Trophoblast cell (in vitro differentiated cells and primary cell): ENCODE data around the gene ITGB1BP1.

Experiments used
- DNase-seq, 2 donors: peaks; one replicate each; pipeline ENCODE4 v3.0.0-alpha.2; 2016
- H2AFZ ChIP-seq: 2 replicates; pipeline ENCODE4 v1.6.1; 2013; ENCODE audit warnings: low read length, moderate library complexity, mild to moderate bottlenecking; ENCODE audit not compliant: insufficient read depth, poor library complexity
- H2AK5ac ChIP-seq: 2 replicates; pipeline ENCODE4 v1.6.1; 2013; ENCODE audit warnings: mild to moderate bottlenecking, low read length
- H2BK120ac ChIP-seq: 2 replicates; pipeline ENCODE4 v1.6.1; 2013; ENCODE audit warnings: low read length, mild to moderate bottlenecking, moderate library complexity; ENCODE audit not compliant: insufficient read depth, poor library complexity
- H2BK12ac ChIP-seq: 2 replicates; pipeline ENCODE4 v1.6.1; 2013; ENCODE audit warnings: mild to moderate bottlenecking, low read length, moderate library complexity
- H2BK5ac ChIP-seq: 2 replicates; pipeline ENCODE4 v1.6.1; 2013; ENCODE audit warnings: low read length, low read depth, moderate library complexity, mild to moderate bottlenecking; ENCODE audit not compliant: poor library complexity
- H3K14ac ChIP-seq: 2 replicates; pipeline ENCODE4 v1.6.1; 2013; ENCODE audit warnings: mild to moderate bottlenecking, low read length
- H3K18ac ChIP-seq: 2 replicates; pipeline ENCODE4 v1.6.1; 2013; ENCODE audit warnings: mild to moderate bottlenecking, low read length
- H3K23ac ChIP-seq: 2 replicates; pipeline ENCODE4 v1.6.1; 2013; ENCODE audit warnings: low read length
- H3K27ac ChIP-seq: 2 replicates; pipeline ENCODE4 v1.5.1; 2013; ENCODE audit warnings: low read depth, mild to moderate bottlenecking, inconsistent platforms, low read length, moderate library complexity
- H3K27me3 ChIP-seq: 2 replicates; pipeline ENCODE4 v1.6.1; 2013; ENCODE audit warnings: inconsistent platforms, mild to moderate bottlenecking, low read length, moderate library complexity; ENCODE audit not compliant: insufficient read depth
- H3K36me3 ChIP-seq, 2 experiments: 1 replicate in 1 of 2; 2 replicates in 1 of 2; pipeline ENCODE4 v1.6.1; 2013; ENCODE audit warnings: low read length in 2 of 2, mild to moderate bottlenecking in 2 of 2, moderate library complexity in 1 of 2; ENCODE audit not compliant: insufficient read depth in 2 of 2, control insufficient read depth in 1 of 2
- H3K4ac ChIP-seq: 2 replicates; pipeline ENCODE4 v1.6.1; 2013; ENCODE audit warnings: low read depth, mild to moderate bottlenecking, low read length, moderate library complexity
- H3K4me1 ChIP-seq, 2 experiments: 1 replicate in 1 of 2; 2 replicates in 1 of 2; pipeline ENCODE4 v1.6.1; 2013; ENCODE audit warnings: low read length in 2 of 2, mild to moderate bottlenecking in 2 of 2, moderate library complexity in 1 of 2; ENCODE audit not compliant: insufficient read depth in 2 of 2, control insufficient read depth in 1 of 2
- H3K4me2 ChIP-seq: 2 replicates; pipeline ENCODE4 v1.6.1; 2013; ENCODE audit warnings: inconsistent platforms, mild to moderate bottlenecking, low read length, moderate library complexity
- H3K4me3 ChIP-seq: 2 replicates; pipeline ENCODE4 v1.5.1; 2013; ENCODE audit warnings: mild to moderate bottlenecking, low read depth, low read length, inconsistent platforms
- H3K79me1 ChIP-seq: one replicate; pipeline ENCODE4 v1.6.1; 2013; ENCODE audit warnings: low read length
- H3K79me2 ChIP-seq: 2 replicates; pipeline ENCODE4 v1.6.1; 2013; ENCODE audit warnings: low read length, mild to moderate bottlenecking; ENCODE audit not compliant: control insufficient read depth, insufficient read depth, poor library complexity
- H3K9ac ChIP-seq: 2 replicates; pipeline ENCODE4 v1.6.1; 2013; ENCODE audit warnings: mild to moderate bottlenecking, low read length
- H3K9me3 ChIP-seq: 2 replicates; pipeline ENCODE4 v1.6.1; 2013; ENCODE audit warnings: low read depth, mild to moderate bottlenecking, control low read depth, inconsistent platforms, low read length; ENCODE audit not compliant: insufficient read depth
- H4K12ac ChIP-seq: 2 replicates; pipeline ENCODE4 v1.6.1; 2013; ENCODE audit warnings: low read depth, mild to moderate bottlenecking, low read length, moderate library complexity
- H4K8ac ChIP-seq: 2 replicates; pipeline ENCODE4 v1.6.1; 2013; ENCODE audit warnings: low read depth, mild to moderate bottlenecking, low read length, moderate library complexity
- H4K91ac ChIP-seq: one replicate; pipeline ENCODE4 v1.6.1; 2013; ENCODE audit warnings: low read depth, mild to moderate bottlenecking, low read length, moderate library complexity
- WGBS: extraction: QIAGEN DNeasy Blood & Tissue Kit; methylation state at CpG from one replicate; pipeline ENCODE4 v1.1.7; 2013; ENCODE audit warnings: missing lambda C conversion rate; ENCODE audit not compliant: insufficient read length, insufficient coverage; ENCODE audit errors: extremely low coverage; 5-methylcytosine and 5-hydroxymethylcytosine counted together

The ITGB1BP1 gene

GRCh38 chr2:9360110-9360509 is 63.2 kb downstream of the ITGB1BP1 start:
- no CpG with 5 or more reads among the region's 1 CpG for WGBS
- DNase-seq = no peak
- H3K14ac ChIP-seq = no peak overlapping the region

GRCh38 chr2:9359463-9359862 is 63.9 kb downstream of the ITGB1BP1 start:
- Histone ChIP-seq H3K79me2 (no peaks in the 10 kb centered on the region), H3K79me1 (no peaks in the 10 kb centered on the region), H2AFZ (no peak overlapping the region), H2BK12ac (no peak overlapping the region), H3K9ac (no peak overlapping the region), H2BK5ac (no peak overlapping the region), H4K91ac (no peak overlapping the region), H3K4me2 (no peak overlapping the region), H4K8ac (no peak overlapping the region), H3K36me3 (peaks cover 7 to 41% of the 10 kb centered on the region in 2 experiments), H3K27me3 (no peaks in the 10 kb centered on the region), H2BK120ac (no peak overlapping the region), H3K14ac (no peak overlapping the region), H3K4me1 (no peaks in the 10 kb centered on the region), H3K4me3 (no peak overlapping the region), H2AK5ac (no peak overlapping the region), H3K9me3 (no peaks in the 10 kb centered on the region), H3K4ac (no peak overlapping the region), H3K18ac (no peak overlapping the region), H4K12ac (no peak overlapping the region), H3K27ac (no peak overlapping the region), H3K23ac (no peak overlapping the region)
- no peak for DNase-seq
- WGBS = no CpG with 5 or more reads among the region's 4 CpGs

More at GRCh38 chr2:9360110-9360509, 63.2 kb downstream of the ITGB1BP1 start:
- Histone ChIP-seq H4K12ac (no peak overlapping the region), H3K9ac (no peak overlapping the region), H3K18ac (no peak overlapping the region), H3K4me1 (peaks cover 2% of the 10 kb centered on the region in 2 experiments), H3K27me3 (no peaks in the 10 kb centered on the region), H2BK5ac (no peak overlapping the region), H3K9me3 (no peaks in the 10 kb centered on the region), H2AFZ (no peak overlapping the region), H2AK5ac (no peak overlapping the region), H3K4ac (no peak overlapping the region), H4K91ac (no peak overlapping the region), H2BK12ac (no peak overlapping the region), H3K27ac (no peak overlapping the region), H3K4me2 (no peak overlapping the region), H3K79me2 (no peaks in the 10 kb centered on the region), H3K79me1 (no peaks in the 10 kb centered on the region), H2BK120ac (no peak overlapping the region), H3K23ac (no peak overlapping the region), H4K8ac (no peak overlapping the region), H3K4me3 (no peak overlapping the region), H3K36me3 (peaks cover 7 to 39% of the 10 kb centered on the region in 2 experiments)

DNA sequence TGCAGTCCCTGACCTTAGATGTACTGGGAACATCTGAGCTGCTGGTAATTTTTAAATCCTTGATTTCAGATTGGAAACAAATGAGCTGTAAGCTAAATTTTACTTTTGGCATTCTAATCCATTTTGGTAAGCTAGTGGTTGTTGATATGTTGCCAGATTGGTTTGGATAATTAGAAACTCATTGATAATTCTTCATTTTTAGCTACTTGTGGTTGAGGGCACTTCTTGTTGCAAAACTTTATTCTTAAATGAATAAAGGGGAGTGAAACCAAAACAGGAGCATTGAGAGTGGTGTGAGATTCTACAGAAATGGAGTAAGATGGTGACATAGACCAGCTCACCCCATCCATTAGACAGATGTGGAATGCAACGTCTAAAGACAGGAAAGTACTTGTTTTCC is 64.5 kb downstream of the ITGB1BP1 start:
- Histone ChIP-seq H3K27ac (no peak overlapping the region), H3K14ac (no peak overlapping the region), H3K4ac (no peak overlapping the region), H3K4me2 (no peak overlapping the region), H3K23ac (no peak overlapping the region), H4K91ac (no peak overlapping the region), H3K79me1 (no peaks in the 10 kb centered on the region), H3K9me3 (no peaks in the 10 kb centered on the region), H3K36me3 (peaks cover 11 to 43% of the 10 kb centered on the region in 2 experiments), H3K9ac (no peak overlapping the region), H2AFZ (no peak overlapping the region), H4K8ac (no peak overlapping the region), H2BK12ac (no peak overlapping the region), H3K18ac (no peak overlapping the region), H4K12ac (no peak overlapping the region), H2BK120ac (no peak overlapping the region), H2BK5ac (no peak overlapping the region), H3K79me2 (no peaks in the 10 kb centered on the region), H3K4me1 (no peaks in the 10 kb centered on the region), H3K27me3 (no peaks in the 10 kb centered on the region), H2AK5ac (no peak overlapping the region), H3K4me3 (no peak overlapping the region)
- DNase-seq = no peak
- no CpG with 5 or more reads among the region's 1 CpG for WGBS

GRCh38 chr2:9356261-9356660 is 67.1 kb downstream of the ITGB1BP1 start:
- Histone ChIP-seq H3K79me1 (no peaks in the 10 kb centered on the region), H2AK5ac (no peak overlapping the region), H3K27me3 (no peaks in the 10 kb centered on the region), H3K9ac (no peak overlapping the region), H4K91ac (no peak overlapping the region), H4K8ac (no peak overlapping the region), H2BK5ac (no peak overlapping the region), H3K4me2 (no peak overlapping the region), H3K4me3 (no peak overlapping the region), H2AFZ (no peak overlapping the region), H3K4me1 (no peaks in the 10 kb centered on the region), H3K14ac (no peak overlapping the region), H4K12ac (no peak overlapping the region), H3K4ac (no peak overlapping the region), H3K79me2 (no peaks in the 10 kb centered on the region), H2BK120ac (no peak overlapping the region), H3K18ac (no peak overlapping the region), H3K9me3 (no peaks in the 10 kb centered on the region), H3K36me3 (peaks cover 27 to 60% of the 10 kb centered on the region in 2 experiments), H3K23ac (no peak overlapping the region), H3K27ac (no peak overlapping the region), H2BK12ac (no peak overlapping the region)
- WGBS = no CpG with 5 or more reads among the region's 11 CpGs
- DNase-seq = no peak
